ENCODE results near the gene KLF6. TPM values are rescaled to one million over a fixed set of nuclear protein-coding genes. Genes with fewer than 3 reads are reported as not detected.

KLF6 gene
- total RNA-seq, 1 experiment from 2014 or later, result 27.9 TPM

GRCh38 chr10:3801558-3802192 is 16.7 kb upstream of the KLF6 start:
- H3K9me3 Mint-ChIP-seq, result peaks cover 7% of the 10 kb centered on the region

GRCh38 chr10:3800586-3800985 is 15.6 kb upstream of the KLF6 start:
- POLR2A ChIA-PET, result interaction anchor here (1.3 kb wide), 1 partner anchor 16 kb away, joined by 7 read pairs; the partner anchor contains the start of gene KLF6
- DNase-seq (ENCODE audit: low spot score), result no peak
- H3K4me3 Mint-ChIP-seq, result no peak overlapping the region
- no peak for TF ChIP-seq RORB (CRISPR knock-in tag; IDR thresholded peaks at IDR 0.05)
- no peak for TF ChIP-seq FOXP1 (CRISPR knock-in tag; IDR thresholded peaks at IDR 0.05; ENCODE audit: borderline replicate concordance)
- no peak for TF ChIP-seq ETV6 (CRISPR knock-in tag; IDR thresholded peaks at IDR 0.05)
- TF ChIP-seq ZMAT4 (CRISPR knock-in tag; IDR thresholded peaks at IDR 0.05), result no peak
- TF ChIP-seq GRHL2 (CRISPR knock-in tag; IDR thresholded peaks at IDR 0.05; ENCODE audit: insufficient replicate concordance, severe bottlenecking), result no peak
- TF ChIP-seq ERG (CRISPR knock-in tag; IDR thresholded peaks at IDR 0.05), result no peak
- TF ChIP-seq PRDM15 (CRISPR knock-in tag; IDR thresholded peaks at IDR 0.05), result no peak
- no peak for TF ChIP-seq ELF4 (CRISPR knock-in tag; IDR thresholded peaks at IDR 0.05; ENCODE audit: low read depth)
- TF ChIP-seq CDX4 (CRISPR knock-in tag; IDR thresholded peaks at IDR 0.05; ENCODE audit: borderline replicate concordance), result no peak
- no peak for TF ChIP-seq ARID4B (CRISPR knock-in tag; IDR thresholded peaks at IDR 0.05; ENCODE audit: borderline replicate concordance)
- CTCF ChIA-PET, result no interaction called here
- no peaks in the 10 kb centered on the region for H3K36me3 Mint-ChIP-seq
- peaks cover 16% of the 10 kb centered on the region for H3K4me1 Mint-ChIP-seq
- no peaks in the 10 kb centered on the region for H3K27me3 Mint-ChIP-seq (ENCODE audit: low read depth)
- ATAC-seq, result no peak
- no peak overlapping the region for H3K27ac Mint-ChIP-seq
- H3K9me3 Mint-ChIP-seq, result peaks cover 7% of the 10 kb centered on the region

More at GRCh38 chr10:3801558-3802192, 16.7 kb upstream of the KLF6 start:
- Mint-ChIP-seq H3K27me3 (ENCODE audit: low read depth) (no peaks in the 10 kb centered on the region), H3K4me3 (no peak overlapping the region), H3K36me3 (no peaks in the 10 kb centered on the region), H3K27ac (no peak overlapping the region), H3K4me1 (peaks cover 27% of the 10 kb centered on the region)
- no peak for ATAC-seq
- ChIA-PET CTCF (interaction anchor here (0.6 kb wide), 1 partner anchor 9 kb away, joined by 4 read pairs; no protein-coding TSS in a partner anchor), POLR2A (interaction anchor here (1.3 kb wide), 1 partner anchor 17 kb away, joined by 7 read pairs; the partner anchor contains the start of gene KLF6)
- DNase-seq (ENCODE audit: low spot score), result no peak
- TF ChIP-seq ETV6 (CRISPR knock-in tag; IDR thresholded peaks at IDR 0.05), result no peak
- TF ChIP-seq SOX15 (CRISPR knock-in tag; IDR thresholded peaks at IDR 0.05), result no peak
- TF ChIP-seq ELF4 (CRISPR knock-in tag; IDR thresholded peaks at IDR 0.05; ENCODE audit: low read depth), result no peak
- no peak for TF ChIP-seq FOXP4 (CRISPR knock-in tag; IDR thresholded peaks at IDR 0.05)
